ENCODE measurements around the gene AKAP17A. TPM values are rescaled to one million over a fixed set of nuclear protein-coding genes. Genes with fewer than 3 reads are reported as not detected.
A peak's percentile ranks its signal among the peaks of the same experiment; 100 is the strongest.

The AKAP17A gene
- total RNA-seq, 1 experiment from 2014 or later: 28.3 TPM

DNA sequence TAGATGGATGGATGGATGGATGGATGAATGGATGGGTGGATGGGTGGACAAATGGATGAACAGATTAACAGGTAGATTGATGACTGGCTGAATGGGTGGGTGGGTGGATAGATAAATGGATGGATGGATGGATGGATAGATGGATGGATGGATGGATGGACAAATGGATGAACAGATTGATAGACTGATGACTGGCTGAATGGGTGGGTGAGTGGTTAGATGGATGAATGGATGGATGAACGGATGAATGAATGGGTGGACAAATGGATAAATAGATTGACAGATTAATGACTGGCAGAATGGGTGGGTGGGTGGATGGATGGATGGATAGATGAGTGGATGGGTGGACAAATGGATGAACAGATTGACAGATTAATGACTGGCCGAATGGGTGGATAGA is 13.6 kb upstream of the AKAP17A start:
- Histone ChIP-seq H3K4me1 (replicated peaks; ENCODE audit: insufficient read depth) (0 out of 2 replicates have a peak, but pooled peaks cover 3% of the 10 kb centered on the region), H3K9me3 (ENCODE audit: insufficient read depth, low read depth) (no peaks in the 10 kb centered on the region), H3K36me3 (ENCODE audit: low read depth) (no peaks in the 10 kb centered on the region), H4K20me1 (ENCODE audit: insufficient read depth) (no peaks in the 10 kb centered on the region), H3K9me2 (ENCODE audit: insufficient read depth) (no peaks in the 10 kb centered on the region), H2AFZ (no peak overlapping the region), H3K4me3 (no peak overlapping the region), H3K27me3 (ENCODE audit: insufficient read depth, low read depth) (no peaks in the 10 kb centered on the region), H3K79me2 (ENCODE audit: low read depth) (no peaks in the 10 kb centered on the region), H3F3A (ENCODE audit: insufficient read depth, low read depth) (peaks cover 3% of the 10 kb centered on the region; the same call in 1 of the 2 replicates), H3K4me2 (no peak overlapping the region), H3K27ac (no peak overlapping the region)
- BruUV-seq (replicated peaks): no TSS peak
- DNase-seq: no peak
- ChIA-PET CTCF (no interaction called here), POLR2A (ENCODE audit: unreplicated experiment) (no interaction called here)
- TF ChIP-seq EZH2 (IDR thresholded peaks at IDR 0.05; ENCODE audit: low read depth): no peak
- TF ChIP-seq, protein P1, sequence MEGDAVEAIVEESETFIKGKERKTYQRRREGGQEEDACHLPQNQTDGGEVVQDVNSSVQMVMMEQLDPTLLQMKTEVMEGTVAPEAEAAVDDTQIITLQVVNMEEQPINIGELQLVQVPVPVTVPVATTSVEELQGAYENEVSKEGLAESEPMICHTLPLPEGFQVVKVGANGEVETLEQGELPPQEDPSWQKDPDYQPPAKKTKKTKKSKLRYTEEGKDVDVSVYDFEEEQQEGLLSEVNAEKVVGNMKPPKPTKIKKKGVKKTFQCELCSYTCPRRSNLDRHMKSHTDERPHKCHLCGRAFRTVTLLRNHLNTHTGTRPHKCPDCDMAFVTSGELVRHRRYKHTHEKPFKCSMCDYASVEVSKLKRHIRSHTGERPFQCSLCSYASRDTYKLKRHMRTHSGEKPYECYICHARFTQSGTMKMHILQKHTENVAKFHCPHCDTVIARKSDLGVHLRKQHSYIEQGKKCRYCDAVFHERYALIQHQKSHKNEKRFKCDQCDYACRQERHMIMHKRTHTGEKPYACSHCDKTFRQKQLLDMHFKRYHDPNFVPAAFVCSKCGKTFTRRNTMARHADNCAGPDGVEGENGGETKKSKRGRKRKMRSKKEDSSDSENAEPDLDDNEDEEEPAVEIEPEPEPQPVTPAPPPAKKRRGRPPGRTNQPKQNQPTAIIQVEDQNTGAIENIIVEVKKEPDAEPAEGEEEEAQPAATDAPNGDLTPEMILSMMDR (conservative IDR thresholded peaks at IDR 0.05): no peak
- intact Hi-C loops (cut with micrococcal nuclease; ENCODE audit: unreplicated experiment): no loop called here

DNA sequence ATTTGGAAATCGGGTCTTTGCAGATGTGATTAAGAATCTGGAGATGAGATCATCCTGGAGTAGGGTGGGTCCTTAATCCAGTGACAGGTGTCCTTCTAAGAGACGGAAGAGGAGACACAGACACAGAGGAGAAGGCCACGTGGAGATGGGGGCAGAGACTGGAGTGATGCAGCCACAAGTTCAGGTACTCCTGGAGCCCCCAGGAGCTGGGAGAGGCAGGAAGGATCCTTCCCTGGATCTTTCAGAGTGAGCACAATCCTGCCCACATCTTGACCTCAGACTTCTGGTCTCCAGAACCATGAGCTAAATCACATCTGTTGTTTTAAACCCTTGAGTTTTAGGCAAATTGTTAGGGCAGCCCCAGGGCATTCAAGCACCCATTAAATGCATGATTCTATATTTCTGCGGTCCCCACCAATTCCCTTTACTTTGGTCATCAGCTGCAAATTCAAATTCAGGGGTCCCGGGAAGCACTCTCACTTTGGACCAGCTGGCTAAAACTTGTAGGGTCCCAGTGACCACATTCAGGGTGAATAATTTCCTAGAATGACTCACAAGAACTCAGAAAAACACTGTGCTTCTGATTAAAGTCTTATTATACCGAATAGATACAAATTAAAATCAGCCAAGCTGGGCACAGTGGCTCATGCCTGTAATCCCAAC is 12.8 kb upstream of the AKAP17A start:
- H3K4me2 ChIP-seq: no peak overlapping the region
- no peaks in the 10 kb centered on the region for H4K20me1 ChIP-seq (ENCODE audit: insufficient read depth)
- BruUV-seq (replicated peaks): no TSS peak
- H2AFZ ChIP-seq: no peak overlapping the region
- H3K79me2 ChIP-seq (ENCODE audit: low read depth): no peaks in the 10 kb centered on the region
- H3F3A ChIP-seq (ENCODE audit: insufficient read depth, low read depth): peaks cover 7% of the 10 kb centered on the region; the same call in 1 of the 2 replicates
- ChIA-PET CTCF (no interaction called here), POLR2A (ENCODE audit: unreplicated experiment) (no interaction called here)
- H3K27ac ChIP-seq: no peak overlapping the region
- no peak overlapping the region for H3K4me3 ChIP-seq
- no peak for DNase-seq
- intact Hi-C loops (cut with micrococcal nuclease; ENCODE audit: unreplicated experiment): no loop called here
- H3K9me3 ChIP-seq (ENCODE audit: insufficient read depth, low read depth): no peaks in the 10 kb centered on the region
- TF ChIP-seq, protein P1 (conservative IDR thresholded peaks at IDR 0.05): no peak
- TF ChIP-seq EZH2 (IDR thresholded peaks at IDR 0.05; ENCODE audit: low read depth): no peak
- no peaks in the 10 kb centered on the region for H3K9me2 ChIP-seq (ENCODE audit: insufficient read depth)
- H3K27me3 ChIP-seq (ENCODE audit: insufficient read depth, low read depth): no peaks in the 10 kb centered on the region
- H3K4me1 ChIP-seq (replicated peaks; ENCODE audit: insufficient read depth): 0 out of 2 replicates have a peak, but pooled peaks cover 8% of the 10 kb centered on the region
- H3K36me3 ChIP-seq (ENCODE audit: low read depth): no peaks in the 10 kb centered on the region

DNA sequence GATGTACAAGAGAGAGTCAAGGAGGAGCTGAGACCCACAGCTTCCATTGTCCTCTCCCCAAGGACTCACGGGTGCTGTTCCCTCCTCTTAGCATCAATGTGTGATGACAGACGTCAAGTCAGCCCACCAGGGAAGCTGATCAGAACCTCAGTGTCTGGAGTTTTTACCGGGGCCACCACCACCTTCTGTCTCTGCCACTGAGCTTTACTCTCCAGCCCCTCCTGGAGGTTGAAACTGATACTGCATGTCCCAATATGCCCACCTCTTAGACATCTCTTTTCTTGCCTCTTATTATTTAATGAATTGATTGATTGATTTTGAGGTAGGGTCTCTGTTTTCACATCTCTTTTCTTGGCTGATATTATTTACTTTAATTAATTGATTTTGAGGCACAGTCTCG is 10.3 kb upstream of the AKAP17A start:
- no TSS peak for BruUV-seq (replicated peaks)
- no peaks in the 10 kb centered on the region for H4K20me1 ChIP-seq (ENCODE audit: insufficient read depth)
- peaks cover 7% of the 10 kb centered on the region; the same call in 1 of the 2 replicates for H3F3A ChIP-seq (ENCODE audit: insufficient read depth, low read depth)
- H3K36me3 ChIP-seq (ENCODE audit: low read depth): no peaks in the 10 kb centered on the region
- H3K27me3 ChIP-seq (ENCODE audit: insufficient read depth, low read depth): no peaks in the 10 kb centered on the region
- POLR2A ChIA-PET (ENCODE audit: unreplicated experiment): no interaction called here
- CTCF ChIA-PET: no interaction called here
- no peaks in the 10 kb centered on the region for H3K9me2 ChIP-seq (ENCODE audit: insufficient read depth)
- intact Hi-C loops (cut with micrococcal nuclease; ENCODE audit: unreplicated experiment): loop anchor here (5.0 kb wide), 1 partner anchor 339 kb away; no protein-coding TSS in a partner anchor
- H3K4me3 ChIP-seq: no peak overlapping the region
- H3K27ac ChIP-seq: no peak overlapping the region
- TF ChIP-seq, protein P1 (conservative IDR thresholded peaks at IDR 0.05): peak; percentile 81
- no peak for TF ChIP-seq EZH2 (IDR thresholded peaks at IDR 0.05; ENCODE audit: low read depth)
- no peak overlapping the region for H2AFZ ChIP-seq
- H3K4me1 ChIP-seq (replicated peaks; ENCODE audit: insufficient read depth): 0 out of 2 replicates have a peak, but pooled peaks cover 8% of the 10 kb centered on the region
- H3K79me2 ChIP-seq (ENCODE audit: low read depth): no peaks in the 10 kb centered on the region
- DNase-seq: no peak
- no peak overlapping the region for H3K4me2 ChIP-seq
- no peaks in the 10 kb centered on the region for H3K9me3 ChIP-seq (ENCODE audit: insufficient read depth, low read depth)
